ENCODE data around the gene TNFRSF6B.

- TF ChIP-seq, protein P1, sequence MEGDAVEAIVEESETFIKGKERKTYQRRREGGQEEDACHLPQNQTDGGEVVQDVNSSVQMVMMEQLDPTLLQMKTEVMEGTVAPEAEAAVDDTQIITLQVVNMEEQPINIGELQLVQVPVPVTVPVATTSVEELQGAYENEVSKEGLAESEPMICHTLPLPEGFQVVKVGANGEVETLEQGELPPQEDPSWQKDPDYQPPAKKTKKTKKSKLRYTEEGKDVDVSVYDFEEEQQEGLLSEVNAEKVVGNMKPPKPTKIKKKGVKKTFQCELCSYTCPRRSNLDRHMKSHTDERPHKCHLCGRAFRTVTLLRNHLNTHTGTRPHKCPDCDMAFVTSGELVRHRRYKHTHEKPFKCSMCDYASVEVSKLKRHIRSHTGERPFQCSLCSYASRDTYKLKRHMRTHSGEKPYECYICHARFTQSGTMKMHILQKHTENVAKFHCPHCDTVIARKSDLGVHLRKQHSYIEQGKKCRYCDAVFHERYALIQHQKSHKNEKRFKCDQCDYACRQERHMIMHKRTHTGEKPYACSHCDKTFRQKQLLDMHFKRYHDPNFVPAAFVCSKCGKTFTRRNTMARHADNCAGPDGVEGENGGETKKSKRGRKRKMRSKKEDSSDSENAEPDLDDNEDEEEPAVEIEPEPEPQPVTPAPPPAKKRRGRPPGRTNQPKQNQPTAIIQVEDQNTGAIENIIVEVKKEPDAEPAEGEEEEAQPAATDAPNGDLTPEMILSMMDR (conservative IDR thresholded peaks at IDR 0.05), result no peak
- TF ChIP-seq EZH2 (IDR thresholded peaks at IDR 0.05; ENCODE audit: low read depth), result no peak
Observed at GRCh38 chr20:63673951-63674350, 22.5 kb upstream of the TNFRSF6B start.

Measured in PC-9 (cell line).